Heart right ventricle (tissue), 16 donors: ENCODE measurements around the gene ATG2A. TPM values are rescaled to one million over a fixed set of nuclear protein-coding genes. Genes with fewer than 3 reads are reported as not detected.

Source experiments
- ATAC-seq, 8 donors: fragments of 200-7000 bp; cut with Tn5 transposase; one replicate each; pipeline ENCODE4 v1.9.1; 2020; ENCODE audit warnings: mild to moderate bottlenecking in 8 of 8, moderate library complexity in 8 of 8, moderate number of reproducible peaks in 1 of 8
- DNase-seq, 2 donors: peaks; one replicate each; pipeline ENCODE4 v3.0.0-alpha.2; 2020
- H3K27ac ChIP-seq, 10 donors: fragments of 200-600 bp; sonication (generic) in 2 of 10; one replicate each; pipeline versions ENCODE4 v1.5.0 to v1.8.0; 2020 to 2022; ENCODE audit warnings: mild to moderate bottlenecking in 3 of 10
- H3K27me3 ChIP-seq, 7 donors: fragments of 200-600 bp; one replicate each; pipeline ENCODE4 v1.8.0; 2021 to 2022; ENCODE audit warnings: mild to moderate bottlenecking in 2 of 7
- H3K36me3 ChIP-seq, 9 donors: fragments of 200-600 bp; sonication (generic) in 1 of 9; one replicate each; pipeline versions ENCODE4 v1.5.0 to v1.8.0; 2020 to 2022; ENCODE audit warnings: mild to moderate bottlenecking in 2 of 9
- H3K4me1 ChIP-seq, 9 donors: fragments of 200-600 bp; sonication (generic) in 1 of 9; one replicate each; pipeline versions ENCODE4 v1.5.0 to v1.8.0; 2020 to 2022; ENCODE audit warnings: mild to moderate bottlenecking in 4 of 9
- H3K4me3 ChIP-seq, 10 donors: fragments of 200-600 bp; sonication (generic) in 2 of 10; one replicate each; pipeline versions ENCODE4 v1.5.0 to v1.8.0; 2020 to 2022; ENCODE audit warnings: mild to moderate bottlenecking in 7 of 10, moderate library complexity in 2 of 10
- H3K9me3 ChIP-seq, 11 donors: fragments of 200-600 bp in 10 of 11; sonication (generic) in 2 of 11; one replicate each; pipeline versions ENCODE4 v1.5.0 to v1.8.0; 2013 to 2022; ENCODE audit warnings: mild to moderate bottlenecking in 2 of 11, control low read depth in 1 of 11, moderate library complexity in 1 of 11
- WGBS, 2 donors: extraction: QIAGEN DNeasy Blood & Tissue Kit; methylation state at CpG; one replicate each; pipeline ENCODE4 v1.1.7; 2013; ENCODE audit warnings: inconsistent platforms in 1 of 2; 5-methylcytosine and 5-hydroxymethylcytosine counted together
- intact Hi-C, 10 donors: fragments of 100-400 bp; cut with DNase I; formaldehyde crosslinking; loops; one replicate each; pipeline versions ENCODE4 v1.11.1 to v1.14.2; 2022
- polyA plus RNA-seq, 2 donors: library from polyadenylated mRNA; stranded (reverse); fragments of 200-250 nt; gene quantifications; one replicate each; pipeline ENCODE4 v1.2.3, GENCODE V29; 2013
- total RNA-seq, 10 donors: library from RNA; stranded (reverse); fragmentation: NEBNext Ultra II Directional in 3 of 10; extraction: Animal tissue kit (Norgen Biotek cat#: 25700) in 3 of 10; gene quantifications; one replicate each; pipeline versions ENCODE4 v1.2.1 to v1.2.4, GENCODE V29; 2021 to 2023
- TF ChIP-seq, protein P1 (sequence below), 9 donors: fragments of 200-600 bp; sonication (generic) in 2 of 9; IDR thresholded peaks; one replicate each; pipeline versions ENCODE4 v1.5.0 to v1.8.0; 2021 to 2022; ENCODE audit warnings: antibody characterized with exemption in 9 of 9, mild to moderate bottlenecking in 5 of 9, moderate library complexity in 1 of 9
- donor health status: Arrhythmogenic right ventricular cardiomyopathy.
- donor health status: ischemic (EF 13 %, LVEDD 7.1; RV severe dilation, severe dysfunction).
- donor health status: healthy with polysubstance abuse.
- donor health status: DM: no; HTN: yes; CAD: no.
- donor health status: DM: no; HTN: no; CAD: no.
- donor health status: ischemic (EF 25% LVEDD 6.9; RV normal size, moderate dysfunction).
- donor health status: ischemic (EF 25% LVEDD 5.7; RV mildly dilated, moderate dysfunction).
- donor health status: healthy.
- donor health status: DM: yes; HTN: yes; CAD: no.
- donor health status: Ischemic cardiomyopathy.
- donor health status: ischemic (EF 35%, LVEDD 5.7; RV mildly dilated, moderate dysfunction).
- donor health status: nonischemic (EF 11% LVEDD 7.7; RV severe dilation, severe dysfunction).
- donor health status: DM: yes; HTN: yes; CAD: no.
- donor health status: PGD.
- donor health status: ischemic (EF 29% LVEDD 5.4; RV normal size, mild dysfunction).
- donor health status: nonischemic (EF 23%, LVEDD 6.1; RV moderate dilation, normal function).

The ATG2A gene
- total and polyA plus RNA-seq, 12 donors, result 12.4 to 18.6 (median 16.0) TPM

GRCh38 chr11:64902102-64902900, 14.7 kb downstream of the ATG2A start:
- H3K4me3 ChIP-seq, result no peak overlapping the region
- H3K27me3 ChIP-seq, result no peaks in the 10 kb centered on the region
- WGBS, 2 donors, result 91 to 93% methylated on average over 30 of the region's 30 CpGs
- H3K27ac ChIP-seq, result no peak overlapping the region
- no peaks in the 10 kb centered on the region for H3K9me3 ChIP-seq
- H3K4me1 ChIP-seq, result no peaks in the 10 kb centered on the region
- ATAC-seq (no peak), DNase-seq (no peak)
- TF ChIP-seq, protein P1, sequence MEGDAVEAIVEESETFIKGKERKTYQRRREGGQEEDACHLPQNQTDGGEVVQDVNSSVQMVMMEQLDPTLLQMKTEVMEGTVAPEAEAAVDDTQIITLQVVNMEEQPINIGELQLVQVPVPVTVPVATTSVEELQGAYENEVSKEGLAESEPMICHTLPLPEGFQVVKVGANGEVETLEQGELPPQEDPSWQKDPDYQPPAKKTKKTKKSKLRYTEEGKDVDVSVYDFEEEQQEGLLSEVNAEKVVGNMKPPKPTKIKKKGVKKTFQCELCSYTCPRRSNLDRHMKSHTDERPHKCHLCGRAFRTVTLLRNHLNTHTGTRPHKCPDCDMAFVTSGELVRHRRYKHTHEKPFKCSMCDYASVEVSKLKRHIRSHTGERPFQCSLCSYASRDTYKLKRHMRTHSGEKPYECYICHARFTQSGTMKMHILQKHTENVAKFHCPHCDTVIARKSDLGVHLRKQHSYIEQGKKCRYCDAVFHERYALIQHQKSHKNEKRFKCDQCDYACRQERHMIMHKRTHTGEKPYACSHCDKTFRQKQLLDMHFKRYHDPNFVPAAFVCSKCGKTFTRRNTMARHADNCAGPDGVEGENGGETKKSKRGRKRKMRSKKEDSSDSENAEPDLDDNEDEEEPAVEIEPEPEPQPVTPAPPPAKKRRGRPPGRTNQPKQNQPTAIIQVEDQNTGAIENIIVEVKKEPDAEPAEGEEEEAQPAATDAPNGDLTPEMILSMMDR (IDR thresholded peaks at IDR 0.05), result no peak
- intact Hi-C loops, result no loop called here
- peaks cover 0 to 100% (median 73%) of the 10 kb centered on the region in 9 donors for H3K36me3 ChIP-seq

- Histone ChIP-seq H3K4me3 (no peak overlapping the region), H3K27me3 (no peaks in the 10 kb centered on the region), H3K4me1 (no peaks in the 10 kb centered on the region), H3K9me3 (no peaks in the 10 kb centered on the region), H3K36me3 (peaks cover 0 to 100% (median 58%) of the 10 kb centered on the region in 9 donors), H3K27ac (no peak overlapping the region)
- DNase-seq, result no peak
- no peak for ATAC-seq
- intact Hi-C loops, result no loop called here
- 95 to 96% methylated on average over 17 of the region's 17 CpGs for WGBS, 2 donors
- TF ChIP-seq, protein P1 (IDR thresholded peaks at IDR 0.05), result no peak
Observed at GRCh38 chr11:64900774-64901173, 16.2 kb downstream of the ATG2A start.

DNA sequence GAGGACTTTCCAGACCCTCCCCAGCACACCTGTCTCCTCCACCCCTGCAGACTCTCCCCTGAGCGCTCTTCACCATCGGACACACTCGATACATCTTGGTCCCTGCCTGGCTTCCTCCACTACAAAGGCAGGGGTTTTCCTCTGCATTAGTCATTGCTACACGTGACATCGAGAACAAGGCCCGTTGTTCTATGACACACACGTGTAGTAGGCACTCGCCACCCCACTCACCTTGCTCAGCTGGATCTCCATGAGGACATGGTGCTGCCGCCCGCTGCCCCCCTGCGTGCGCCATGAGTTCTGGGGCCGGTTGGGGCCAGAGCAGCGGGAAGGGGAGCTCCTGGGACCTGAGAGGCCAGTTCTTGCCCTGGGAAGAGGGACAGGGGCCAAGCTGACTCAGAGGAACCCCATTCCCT, 16.7 kb downstream of the ATG2A start:
- DNase-seq (no peak), ATAC-seq (no peak)
- peaks cover 0 to 100% (median 57%) of the 10 kb centered on the region in 9 donors for H3K36me3 ChIP-seq
- intact Hi-C loops, result no loop called here
- H3K27me3 ChIP-seq, result no peaks in the 10 kb centered on the region
- no peaks in the 10 kb centered on the region for H3K4me1 ChIP-seq
- 86 to 94% methylated on average over 14 of the region's 14 CpGs for WGBS, 2 donors
- no peaks in the 10 kb centered on the region for H3K9me3 ChIP-seq
- TF ChIP-seq, protein P1 (IDR thresholded peaks at IDR 0.05), result no peak
- H3K27ac ChIP-seq, result no peak overlapping the region
- H3K4me3 ChIP-seq, result no peak overlapping the region

- TF ChIP-seq, protein P1 (IDR thresholded peaks at IDR 0.05), result no peak
- H3K36me3 ChIP-seq, result peaks cover 0 to 92% (median 48%) of the 10 kb centered on the region in 9 donors
- no peak overlapping the region for H3K27ac ChIP-seq
- H3K4me3 ChIP-seq, result no peak overlapping the region
- ATAC-seq, result no peak
- intact Hi-C loops, result loop anchor here in 2 of 10 donors (10.0 kb wide), 1 partner anchor 114 kb away; no protein-coding TSS in a partner anchor
- DNase-seq, result no peak
- peaks cover 1 to 13% (median 9%) of the 10 kb centered on the region in 9 donors for H3K4me1 ChIP-seq
- H3K9me3 ChIP-seq, result no peaks in the 10 kb centered on the region
- no peaks in the 10 kb centered on the region for H3K27me3 ChIP-seq
- whole genome bisulfite sequencing, 2 donors, result 96 to 97% methylated on average over 19 of the region's 19 CpGs
Observed at GRCh38 chr11:64898541-64898940, 18.5 kb downstream of the ATG2A start.
